Posterior vena cava (tissue), 2 donors: ENCODE results near the gene TCTN3. TPM values are rescaled to one million over a fixed set of nuclear protein-coding genes. Genes with fewer than 3 reads are reported as not detected.
"Not testable (repeated sequence)": the region's sequence is repeated elsewhere in the genome, so short reads cannot be mapped to it uniquely, and the experiment has no call there.

Source experiments
- DNase-seq: peaks from one replicate; pipeline ENCODE4 v3.0.0-alpha.2; 2020; ENCODE audit warnings: low spot score
- intact Hi-C, 2 donors: fragments of 100-400 bp; cut with DNase I; formaldehyde crosslinking; loops; one replicate each; pipeline versions ENCODE4 v1.14.1 to v1.14.2; 2022 to 2023
- total RNA-seq, 2 donors: library from RNA; stranded (reverse); fragmentation: NEBNext Ultra II Directional; extraction: Animal tissue kit (Norgen Biotek cat#: 25700); gene quantifications; one replicate each; pipeline ENCODE4 v1.2.1, GENCODE V29; 2021
- donor health status: DM: yes; HTN: yes; CAD: no.
- donor health status: DM: yes; HTN: yes; CAD: no.

TCTN3 gene
- total RNA-seq, 2 donors from 2014 or later, result 25.4 to 26.9 TPM

GRCh38 chr10:95646160-95646559, 47.6 kb downstream of the TCTN3 start:
- no peak for DNase-seq
- intact Hi-C loops, result no loop called here

- no peak for DNase-seq
- intact Hi-C loops, result no loop called here
These were observed 48.8 kb downstream of the TCTN3 start for GRCh38 chr10:95644901-95645300.

- DNase-seq, result no peak
- intact Hi-C loops, result no loop called here
These were observed 52.8 kb downstream of the TCTN3 start for GRCh38 chr10:95640891-95641315.

- intact Hi-C loops, result no loop called here
- DNase-seq, result no peak
These were observed 55.8 kb downstream of the TCTN3 start for GRCh38 chr10:95637911-95638310.

- intact Hi-C loops, result no loop called here
These were observed 56.6 kb downstream of the TCTN3 start for GRCh38 chr10:95637140-95637539.

GRCh38 chr10:95635319-95635733, 58.4 kb downstream of the TCTN3 start:
- no peak for DNase-seq
- intact Hi-C loops, result no loop called here

More at GRCh38 chr10:95637140-95637539, 56.6 kb downstream of the TCTN3 start:
- DNase-seq, result no peak

- intact Hi-C loops, result no loop called here
- no peak for DNase-seq
These were observed 64.9 kb downstream of the TCTN3 start for GRCh38 chr10:95628786-95629185.

GRCh38 chr10:95626500-95626899, 67.2 kb downstream of the TCTN3 start:
- intact Hi-C loops, result no loop called here
- no peak for DNase-seq

GRCh38 chr10:95620415-95620814, 73.3 kb downstream of the TCTN3 start:
- intact Hi-C loops, DNase-seq: not testable (repeated sequence)

GRCh38 chr10:95618101-95618500, 75.6 kb downstream of the TCTN3 start:
- intact Hi-C loops, result no loop called here
- DNase-seq, result no peak

- no peak for DNase-seq
- intact Hi-C loops, result no loop called here
These were observed 77.3 kb downstream of the TCTN3 start for GRCh38 chr10:95616446-95616845.

Other genes with a start within 250 kb of the TCTN3 start
- gene SORBS1, start 132.6 kb downstream of the TCTN3 start, total RNA-seq, result 1,000 to 10,000 TPM; 1,013 to 1,390 TPM
- 10 to 100 TPM; 36.6 to 43.9 TPM for gene ALDH18A1, start 37.2 kb downstream of the TCTN3 start, total RNA-seq
- 10 to 100 TPM; 62.5 to 92.9 TPM for gene ENTPD1, start 62.2 kb upstream of the TCTN3 start, total RNA-seq
- gene CC2D2B, start 214.0 kb upstream of the TCTN3 start, total RNA-seq, result 1 to 10 TPM; 4.6 to 5.8 TPM